Caco-2 (cell line): ENCODE data around the gene IGSF3. TPM values are rescaled to one million over a fixed set of nuclear protein-coding genes. Genes with fewer than 3 reads are reported as not detected.
A peak's percentile ranks its signal among the peaks of the same experiment; 100 is the strongest.

ENCODE experiments used
- BruUV-seq: library from RNA; stranded (reverse); fragments of 400-500 nt; replicated peaks from 2 replicates; lab custom pipeline; 2021; lab: Mats Ljungman, UMichigan
- CTCF ChIA-PET: fragments of 300-600 bp; sonication (Branson Sonifier 250); formaldehyde crosslinking; loops from one replicate; lab custom pipeline; 2022; ENCODE audit warnings: antibody characterized with exemption; lab: Charles Lee
- POLR2A ChIA-PET: fragments of 300-600 bp; sonication (Branson Sonifier 250); formaldehyde crosslinking; loops from one replicate; lab custom pipeline; 2022; ENCODE audit warnings: antibody characterized with exemption; lab: Charles Lee
- DNase-seq, 2 experiments: peaks; one replicate each; pipeline versions ENCODE4 v3.0.0 to v3.0.0-alpha.2; 2020 to 2022
- H3K27me3 ChIP-seq: replicated peaks from 2 replicates; pipeline ENCODE4 v1.6.0; 2011; ENCODE audit warnings: low read length; ENCODE audit not compliant: control insufficient read depth, insufficient read depth
- H3K36me3 ChIP-seq: 2 replicates; pipeline ENCODE4 v1.5.1; 2011; ENCODE audit warnings: low read length; ENCODE audit not compliant: control insufficient read depth, insufficient read depth
- H3K4me1 ChIP-seq: fragments of 250-450 bp; sonication (Bioruptor Pico); 2 replicates; pipeline ENCODE4 v1.5.1; 2020; ENCODE audit warnings: mild to moderate bottlenecking
- H3K4me3 ChIP-seq: 2 replicates; pipeline ENCODE4 v1.5.1; 2011; ENCODE audit warnings: low read depth, mild to moderate bottlenecking, control low read depth, low read length
- H3K9me3 ChIP-seq: fragments of 250-450 bp; sonication (Bioruptor Pico); 2 replicates; pipeline ENCODE4 v1.5.1; 2020; ENCODE audit warnings: mild to moderate bottlenecking, moderate library complexity
- H3K27ac Mint-ChIP-seq: one replicate; pipeline ENCODE4 v1.8.0; 2022; ENCODE audit warnings: mixed read lengths; ENCODE audit not compliant: unreplicated experiment
- H3K27me3 Mint-ChIP-seq: one replicate; pipeline ENCODE4 v1.8.0; 2022; ENCODE audit warnings: mixed read lengths; ENCODE audit not compliant: insufficient read depth, unreplicated experiment
- H3K36me3 Mint-ChIP-seq: one replicate; pipeline ENCODE4 v1.8.0; 2022; ENCODE audit warnings: mild to moderate bottlenecking, mixed read lengths; ENCODE audit not compliant: insufficient read depth, unreplicated experiment
- H3K4me1 Mint-ChIP-seq: one replicate; pipeline ENCODE4 v1.8.0; 2022; ENCODE audit warnings: low read depth, mixed read lengths; ENCODE audit not compliant: unreplicated experiment
- H3K4me3 Mint-ChIP-seq: one replicate; pipeline ENCODE4 v1.8.0; 2022; ENCODE audit warnings: mild to moderate bottlenecking, moderate library complexity, mixed read lengths; ENCODE audit not compliant: unreplicated experiment
- H3K9me3 Mint-ChIP-seq: one replicate; pipeline ENCODE4 v1.8.0; 2022; ENCODE audit warnings: mixed read lengths; ENCODE audit not compliant: unreplicated experiment
- intact Hi-C: fragments of 100-400 bp; cut with micrococcal nuclease; formaldehyde crosslinking; loops from one replicate; pipeline ENCODE4 v1.10.0; 2022; ENCODE audit not compliant: unreplicated experiment
- total RNA-seq: library from RNA; stranded (reverse); gene quantifications from 2 replicates; pipeline ENCODE4 v1.2.3, GENCODE V29; 2022
- TF ChIP-seq, protein P1 (sequence below), 2 experiments: fragments of 200-600 bp in 1 of 2; IDR thresholded peaks; 1 replicate in 1 of 2; 2 replicates in 1 of 2; pipeline versions ENCODE4 v1.5.1 to v1.8.0; 2011 to 2022; ENCODE audit warnings: antibody characterized with exemption in 1 of 2, control low read depth in 1 of 2, inconsistent platforms in 1 of 2, low read depth in 1 of 2, low read length in 1 of 2, mild to moderate bottlenecking in 1 of 2, moderate library complexity in 1 of 2; ENCODE audit not compliant: insufficient read depth in 1 of 2, severe bottlenecking in 1 of 2, unreplicated experiment in 1 of 2

Gene IGSF3
- total RNA-seq, 1 experiment from 2014 or later = 24.0 TPM

DNA sequence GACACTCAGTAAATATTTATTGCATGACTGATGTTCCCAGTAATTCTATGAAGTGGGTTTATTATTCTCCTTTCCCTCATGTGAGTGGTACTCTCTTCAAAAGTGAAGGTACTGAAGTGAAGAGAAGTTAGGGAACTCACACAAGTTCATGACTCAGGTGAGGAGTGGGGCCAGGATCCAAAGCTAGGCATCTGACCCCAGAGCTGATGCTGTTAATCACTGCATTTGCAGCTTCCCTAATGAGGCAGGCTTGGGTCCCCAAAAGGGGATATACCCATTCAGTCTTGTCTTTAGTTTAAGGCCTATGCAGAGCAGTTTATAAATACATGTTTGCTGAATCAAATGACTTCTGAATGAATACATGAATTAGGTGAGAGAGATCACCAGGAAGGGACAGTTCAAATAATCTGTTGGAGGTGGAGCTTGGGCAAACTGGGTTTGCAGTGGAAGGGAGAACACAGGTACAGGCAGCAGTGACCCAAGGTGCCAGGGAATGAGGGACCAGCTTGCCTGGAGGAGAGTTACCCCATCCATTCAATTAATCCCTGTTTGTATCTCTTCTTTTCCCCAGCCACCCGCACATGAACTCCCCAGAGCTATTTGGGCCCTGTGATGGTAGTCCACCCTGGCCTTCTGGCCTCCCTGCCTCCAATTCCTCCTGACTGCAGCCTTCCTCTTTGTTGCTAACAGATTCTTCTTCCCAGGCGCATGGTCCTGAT lies 98.7 kb downstream of the IGSF3 start:
- no peaks in the 10 kb centered on the region for H3K27me3 ChIP-seq
- Mint-ChIP-seq H3K36me3 (peaks cover 12% of the 10 kb centered on the region), H3K9me3 (peaks cover 12% of the 10 kb centered on the region), H3K27me3 (no peaks in the 10 kb centered on the region), H3K4me1 (peaks cover 7% of the 10 kb centered on the region), H3K4me3 (peak overlapping the region; percentile 44), H3K27ac (no peak overlapping the region)
- intact Hi-C loops = no loop called here
- ChIA-PET CTCF (no interaction called here), POLR2A (interaction anchor here (0.7 kb wide), 1 partner anchor 416 kb away, joined by 6 read pairs; no protein-coding TSS in a partner anchor)
- peaks cover 11% of the 10 kb centered on the region; the same call in 1 of the 2 replicates for H3K4me1 ChIP-seq
- TF ChIP-seq, protein P1, sequence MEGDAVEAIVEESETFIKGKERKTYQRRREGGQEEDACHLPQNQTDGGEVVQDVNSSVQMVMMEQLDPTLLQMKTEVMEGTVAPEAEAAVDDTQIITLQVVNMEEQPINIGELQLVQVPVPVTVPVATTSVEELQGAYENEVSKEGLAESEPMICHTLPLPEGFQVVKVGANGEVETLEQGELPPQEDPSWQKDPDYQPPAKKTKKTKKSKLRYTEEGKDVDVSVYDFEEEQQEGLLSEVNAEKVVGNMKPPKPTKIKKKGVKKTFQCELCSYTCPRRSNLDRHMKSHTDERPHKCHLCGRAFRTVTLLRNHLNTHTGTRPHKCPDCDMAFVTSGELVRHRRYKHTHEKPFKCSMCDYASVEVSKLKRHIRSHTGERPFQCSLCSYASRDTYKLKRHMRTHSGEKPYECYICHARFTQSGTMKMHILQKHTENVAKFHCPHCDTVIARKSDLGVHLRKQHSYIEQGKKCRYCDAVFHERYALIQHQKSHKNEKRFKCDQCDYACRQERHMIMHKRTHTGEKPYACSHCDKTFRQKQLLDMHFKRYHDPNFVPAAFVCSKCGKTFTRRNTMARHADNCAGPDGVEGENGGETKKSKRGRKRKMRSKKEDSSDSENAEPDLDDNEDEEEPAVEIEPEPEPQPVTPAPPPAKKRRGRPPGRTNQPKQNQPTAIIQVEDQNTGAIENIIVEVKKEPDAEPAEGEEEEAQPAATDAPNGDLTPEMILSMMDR (IDR thresholded peaks at IDR 0.05; ENCODE audit: insufficient read depth in 1 of 2, low read depth in 1 of 2, low read length in 1 of 2, severe bottlenecking in 1 of 2, unreplicated experiment in 1 of 2) = no peak
- DNase-seq = no peak
- BruUV-seq = no TSS peak
- H3K36me3 ChIP-seq = no peaks in the 10 kb centered on the region
- H3K9me3 ChIP-seq = no peaks in the 10 kb centered on the region
- H3K4me3 ChIP-seq = no peak overlapping the region

GRCh38 chr1:116567790-116568661 lies 99.5 kb downstream of the IGSF3 start:
- H3K4me3 Mint-ChIP-seq = no peak overlapping the region
- POLR2A ChIA-PET = no interaction called here
- peaks cover 12% of the 10 kb centered on the region for H3K36me3 Mint-ChIP-seq
- H3K9me3 Mint-ChIP-seq = peaks cover 14% of the 10 kb centered on the region
- CTCF ChIA-PET = interaction anchor here (0.6 kb wide), 1 partner anchor 255 kb away, joined by 6 read pairs; no protein-coding TSS in a partner anchor
- H3K36me3 ChIP-seq = no peaks in the 10 kb centered on the region
- no peak for DNase-seq
- no TSS peak for BruUV-seq
- H3K4me1 ChIP-seq = peaks cover 11% of the 10 kb centered on the region; the same call in 1 of the 2 replicates
- H3K4me3 ChIP-seq = no peak overlapping the region
- no peaks in the 10 kb centered on the region for H3K27me3 ChIP-seq
- H3K4me1 Mint-ChIP-seq = peaks cover 7% of the 10 kb centered on the region
- intact Hi-C loops = no loop called here
- no peak overlapping the region for H3K27ac Mint-ChIP-seq
- H3K27me3 Mint-ChIP-seq = no peaks in the 10 kb centered on the region
- TF ChIP-seq, protein P1 (IDR thresholded peaks at IDR 0.05; ENCODE audit: insufficient read depth in 1 of 2, low read depth in 1 of 2, low read length in 1 of 2, severe bottlenecking in 1 of 2, unreplicated experiment in 1 of 2) = no peak
- no peaks in the 10 kb centered on the region for H3K9me3 ChIP-seq

DNA sequence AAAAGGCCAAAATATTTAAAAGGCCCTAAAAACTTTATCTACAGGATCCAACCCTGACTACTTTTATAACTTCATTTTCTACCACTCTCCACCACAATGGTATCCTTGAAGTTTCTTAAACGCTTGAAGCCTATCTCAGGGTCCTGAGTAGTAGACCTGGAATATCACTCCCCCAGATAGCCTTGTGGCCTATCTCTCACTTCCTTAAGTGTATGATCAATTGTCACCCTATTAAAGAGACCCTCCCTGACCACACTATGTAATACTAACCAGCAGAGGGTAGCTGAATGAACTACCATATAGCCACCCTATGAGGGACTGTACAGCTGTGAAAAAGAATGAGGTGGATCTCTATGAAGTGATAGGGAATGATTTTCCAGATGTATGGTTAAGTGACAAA lies 102.3 kb downstream of the IGSF3 start:
- POLR2A ChIA-PET = no interaction called here
- no peak overlapping the region for H3K27ac Mint-ChIP-seq
- no peaks in the 10 kb centered on the region for H3K27me3 ChIP-seq

More for the DNA sequence above, 102.3 kb downstream of the IGSF3 start:
- no peak for DNase-seq
- Histone ChIP-seq H3K4me3 (no peak overlapping the region), H3K36me3 (no peaks in the 10 kb centered on the region), H3K9me3 (no peaks in the 10 kb centered on the region), H3K4me1 (no peaks in the 10 kb centered on the region; the same call in 1 of the 2 replicates)
- no peak overlapping the region for H3K4me3 Mint-ChIP-seq
- CTCF ChIA-PET = no interaction called here
- peaks cover 6% of the 10 kb centered on the region for H3K36me3 Mint-ChIP-seq
- H3K27me3 Mint-ChIP-seq = no peaks in the 10 kb centered on the region
- intact Hi-C loops = no loop called here
- no peaks in the 10 kb centered on the region for H3K4me1 Mint-ChIP-seq
- TF ChIP-seq, protein P1 (IDR thresholded peaks at IDR 0.05; ENCODE audit: insufficient read depth in 1 of 2, low read depth in 1 of 2, low read length in 1 of 2, severe bottlenecking in 1 of 2, unreplicated experiment in 1 of 2) = no peak
- no TSS peak for BruUV-seq
- H3K9me3 Mint-ChIP-seq = peaks cover 25% of the 10 kb centered on the region
